ACHN (cell line): ENCODE results near the gene SLC8B1.
A peak's percentile ranks its signal among the peaks of the same experiment; 100 is the strongest.

Source experiments
- DNase-seq: peaks from one replicate; pipeline ENCODE4 v3.0.0-alpha.2; 2015
- in situ Hi-C: cut with HindIII; loops from 2 replicates; pipeline ENCODE4 v1.10.0; 2017; ENCODE audit warnings: low sequenced_read_pairs, low pct_ligation_motif_present, low pct_unique_long_range_greater_than_20kb

The SLC8B1 gene

DNA sequence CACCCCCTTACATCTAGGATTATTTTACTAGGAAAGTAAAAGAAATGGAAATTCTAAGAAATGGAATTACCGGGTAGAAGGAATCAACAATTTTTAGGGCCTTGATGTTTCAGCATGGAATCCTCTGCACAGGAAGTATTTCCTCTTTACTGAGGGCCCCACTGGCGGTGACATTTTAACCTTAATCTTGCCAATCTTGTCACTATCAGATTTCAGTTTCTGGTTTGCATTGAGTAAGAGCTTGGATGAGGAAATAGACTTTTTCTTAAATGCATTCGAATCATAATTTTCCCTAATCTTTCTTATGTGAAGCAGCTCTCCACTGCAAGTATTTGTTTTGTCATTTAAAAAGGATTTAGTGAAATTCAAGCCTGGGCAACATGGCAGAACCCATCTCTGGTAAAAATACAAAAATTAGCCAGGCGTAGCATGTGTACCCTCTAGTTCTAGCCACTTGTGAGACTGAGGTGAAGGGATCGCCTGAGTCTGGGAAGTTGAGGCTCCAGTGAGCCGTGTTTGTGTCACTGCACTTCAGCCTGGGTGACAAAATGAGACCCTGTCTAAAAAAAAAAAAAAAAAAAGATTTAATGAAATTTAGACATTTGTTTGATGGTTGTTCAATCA, 73.0 kb downstream of the SLC8B1 start:
- in situ Hi-C loops = no loop called here

DNA sequence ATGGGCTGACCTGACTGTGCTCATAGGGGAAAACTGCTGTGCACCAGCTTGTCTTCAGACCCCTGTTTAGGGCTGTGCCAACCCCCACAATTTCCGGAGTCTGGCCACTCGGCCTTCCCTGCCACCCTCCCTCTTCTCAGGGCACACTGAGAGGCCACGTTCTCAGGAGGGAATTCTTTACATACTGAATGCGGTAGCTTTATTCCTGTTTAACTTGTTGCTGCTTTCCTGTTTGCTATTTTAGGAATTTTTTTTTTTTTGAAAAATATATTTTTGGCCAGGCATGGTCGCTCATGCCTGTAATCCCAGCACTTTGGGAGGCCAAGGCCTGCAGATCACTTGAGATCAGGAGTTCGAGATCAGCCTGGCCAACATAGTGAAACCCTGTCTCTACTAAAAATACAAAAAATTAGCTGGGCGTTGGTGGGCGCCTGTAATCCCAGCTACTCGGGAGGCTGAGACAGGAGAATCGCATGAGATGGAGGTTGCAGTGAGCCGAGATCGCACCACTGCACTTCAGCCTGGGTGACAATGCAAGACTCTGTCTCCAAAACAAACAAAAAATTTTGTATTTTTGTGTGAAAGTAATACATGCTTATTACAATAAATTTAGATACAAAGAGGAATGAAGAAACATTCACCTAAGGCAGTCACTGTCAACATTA, 74.1 kb downstream of the SLC8B1 start:
- peak; percentile 39 for DNase-seq
- in situ Hi-C loops = no loop called here

More for the DNA sequence above, 73.0 kb downstream of the SLC8B1 start:
- no peak for DNase-seq

- in situ Hi-C loops = no loop called here
These were observed 74.8 kb downstream of the SLC8B1 start for GRCh38 chr12:113260127-113260526.

GRCh38 chr12:113257564-113257963, 77.3 kb downstream of the SLC8B1 start:
- no peak for DNase-seq
- in situ Hi-C loops = no loop called here

More at GRCh38 chr12:113260127-113260526, 74.8 kb downstream of the SLC8B1 start:
- DNase-seq = no peak

DNA sequence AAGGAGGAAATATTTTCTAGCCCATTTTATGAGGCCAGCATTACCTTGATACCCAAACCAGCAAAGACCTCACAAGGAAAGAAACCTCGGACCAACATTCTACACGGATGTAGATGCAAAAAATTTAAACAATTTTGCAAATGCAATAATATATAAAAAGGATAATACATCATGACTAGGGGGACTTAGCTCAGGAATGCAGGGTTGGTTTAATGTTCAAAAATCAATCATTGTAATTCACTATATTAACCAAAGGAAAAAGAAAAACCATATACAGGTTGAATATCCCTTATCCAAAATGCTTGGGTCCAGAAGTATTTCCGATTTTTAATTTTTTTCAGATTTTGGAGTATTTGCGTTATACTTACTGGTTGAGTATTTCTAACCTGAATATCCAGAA, 80.6 kb downstream of the SLC8B1 start:
- no peak for DNase-seq
- in situ Hi-C loops = no loop called here

- in situ Hi-C loops = no loop called here
- DNase-seq = no peak
These were observed 81.2 kb downstream of the SLC8B1 start for GRCh38 chr12:113253532-113254285.

DNA sequence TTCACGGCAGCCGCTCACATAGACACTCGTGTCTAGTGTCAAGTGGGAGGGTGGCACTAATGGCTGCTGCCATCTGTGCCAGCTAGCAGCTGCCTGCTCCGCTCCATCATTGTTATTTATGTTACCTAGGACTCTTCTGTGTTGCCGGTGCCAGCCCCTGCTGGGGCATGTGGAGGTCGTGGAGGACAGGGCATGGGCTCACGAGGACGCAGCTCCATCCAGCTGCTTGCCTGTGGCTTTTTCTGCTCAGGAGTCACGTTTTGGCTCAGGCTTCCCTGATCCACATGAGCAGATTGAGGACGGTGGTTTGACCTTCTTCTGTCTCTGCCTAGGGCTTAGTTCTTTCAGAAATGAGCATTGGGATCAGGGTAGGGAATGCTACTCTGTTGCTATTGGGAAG, 82.4 kb downstream of the SLC8B1 start:
- in situ Hi-C loops = no loop called here
- no peak for DNase-seq

DNA sequence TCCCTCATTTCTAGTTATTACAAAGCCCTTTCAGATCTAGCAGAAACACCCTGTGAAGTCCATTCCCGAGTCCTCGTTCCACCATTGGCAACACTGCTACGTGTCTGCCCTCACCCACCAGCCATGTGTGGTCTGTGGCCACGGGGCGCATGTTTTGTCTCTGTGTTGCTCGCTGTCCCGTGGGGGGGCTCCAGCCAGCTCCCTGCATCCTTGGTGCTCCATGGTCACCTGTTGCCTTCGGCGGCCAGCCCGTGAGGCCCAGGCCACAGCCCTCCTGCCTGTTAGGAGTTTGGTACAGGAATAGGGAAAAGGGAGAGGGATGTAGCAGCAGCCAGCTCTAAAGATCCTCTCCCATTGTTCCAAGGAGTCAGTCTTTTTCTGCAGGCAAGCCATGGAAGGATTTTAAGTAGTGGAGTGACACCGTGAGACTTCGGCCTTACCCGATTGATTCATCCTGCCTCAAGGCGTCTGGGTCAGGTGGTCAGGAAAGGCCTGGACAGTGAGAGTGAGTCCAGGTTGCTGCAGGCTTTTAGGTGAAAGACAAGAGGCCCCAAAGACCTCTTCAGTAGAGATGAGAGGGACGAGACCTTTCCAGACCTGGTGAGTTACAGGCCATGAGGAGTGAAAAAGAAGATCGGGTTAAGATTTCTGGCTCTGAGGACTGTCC, 83.4 kb downstream of the SLC8B1 start:
- DNase-seq = no peak
- in situ Hi-C loops = no loop called here

- in situ Hi-C loops = no loop called here
- no peak for DNase-seq
These were observed 84.9 kb downstream of the SLC8B1 start for GRCh38 chr12:113250045-113250444.

- DNase-seq = no peak
- in situ Hi-C loops = no loop called here
These were observed 85.4 kb downstream of the SLC8B1 start for GRCh38 chr12:113249546-113249945.

DNA sequence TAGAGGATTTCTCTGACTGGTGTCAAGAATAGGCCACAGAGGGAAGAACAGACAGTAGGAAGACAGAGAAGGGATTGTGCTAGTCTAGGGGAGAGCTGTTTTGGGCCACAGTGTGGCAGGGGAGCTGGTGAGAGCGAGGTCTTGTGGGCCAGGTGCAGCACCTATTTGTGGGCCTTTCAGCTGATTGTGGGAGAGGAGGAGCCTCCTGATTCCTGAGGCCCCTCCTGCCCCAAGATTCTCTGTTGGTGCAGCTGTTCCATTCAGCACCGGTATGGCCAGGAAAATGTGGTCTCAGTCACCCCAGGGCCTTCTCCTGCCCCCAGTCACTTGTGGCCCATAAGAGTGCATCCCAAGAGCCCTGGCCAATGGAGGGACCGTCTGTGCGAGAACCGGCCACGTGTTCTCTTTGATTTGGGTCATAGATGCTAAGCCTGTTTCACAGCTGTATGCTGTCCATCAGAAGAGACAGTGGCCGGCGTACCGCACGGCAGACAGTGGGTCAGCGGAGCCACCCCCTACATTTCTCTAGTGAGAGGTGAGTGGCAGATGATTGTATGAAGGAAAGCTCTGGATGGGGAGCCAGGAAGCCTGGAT, 86.0 kb downstream of the SLC8B1 start:
- no peak for DNase-seq
- in situ Hi-C loops = no loop called here
